ENCODE measurements around the gene CCDC81. TPM values are rescaled to one million over a fixed set of nuclear protein-coding genes. Genes with fewer than 3 reads are reported as not detected.
"Not testable (repeated sequence)": the region's sequence is repeated elsewhere in the genome, so short reads cannot be mapped to it uniquely, and the experiment has no call there.

CCDC81 gene
- polyA plus RNA-seq, 4 donors, result 0.13 to 0.41 (median 0.22) TPM; not detected in 1

DNA sequence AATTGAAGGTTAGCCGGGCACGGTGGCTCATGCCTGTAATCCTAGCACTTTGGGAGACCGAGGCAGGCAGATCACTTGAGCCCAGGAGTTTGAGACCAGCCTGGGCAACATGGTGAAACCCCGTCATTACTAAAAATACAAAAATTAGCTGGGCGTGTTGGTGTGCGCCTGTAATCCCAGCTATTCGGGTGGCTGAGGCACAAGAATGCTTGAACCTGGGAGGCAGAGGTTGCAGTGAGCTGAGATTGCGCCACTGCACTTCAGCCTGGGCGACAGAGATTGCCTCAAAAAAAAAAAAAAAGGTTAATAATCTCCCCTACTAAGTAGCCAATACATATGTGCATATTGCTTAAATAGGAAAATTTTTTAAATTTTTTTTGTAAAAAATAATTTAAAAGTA lies 42.3 kb downstream of the CCDC81 start:
- H3K27me3 ChIP-seq (ENCODE audit: control insufficient read depth in 3 of 3, insufficient read depth in 3 of 3, low read length in 3 of 3); H3K4me1 ChIP-seq (ENCODE audit: control insufficient read depth in 3 of 3, insufficient read depth in 2 of 3, low read depth in 1 of 3, low read length in 2 of 3); FAIRE-seq; H3K36me3 ChIP-seq (ENCODE audit: control insufficient read depth in 3 of 3, insufficient read depth in 2 of 3, low read depth in 1 of 3, low read length in 3 of 3); DNase-seq; H3K27ac ChIP-seq (ENCODE audit: low read depth in 1 of 3, low read length in 2 of 3); H3K9me3 ChIP-seq (ENCODE audit: control insufficient read depth in 2 of 2, insufficient read depth in 1 of 2, low read depth in 1 of 2, low read length in 1 of 2); H3K4me3 ChIP-seq (ENCODE audit: low read depth in 1 of 3, low read length in 3 of 3): not testable (repeated sequence)
- 91 to 94% (median 92%) methylated on average over 9 of the region's 9 CpGs for WGBS, 3 donors

DNA sequence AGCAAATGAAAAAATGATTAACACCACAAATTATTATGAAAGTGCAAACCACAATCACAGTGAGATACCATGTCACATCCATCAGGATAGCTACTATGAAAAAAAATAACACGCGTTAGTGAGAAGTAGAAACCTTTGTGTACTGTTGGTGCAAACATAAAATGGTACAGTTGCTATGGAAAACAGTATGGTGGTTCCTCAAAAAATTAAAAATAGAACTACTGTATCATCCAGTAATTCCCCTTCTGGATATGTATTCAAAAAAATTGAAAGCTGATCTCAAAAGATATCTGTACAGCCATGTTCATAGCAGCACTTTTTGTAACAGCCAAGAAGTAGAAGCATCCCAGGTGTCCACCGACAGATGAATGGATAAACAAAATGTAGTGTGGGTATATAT lies 43.4 kb downstream of the CCDC81 start:
- no peak overlapping the region for H3K4me3 ChIP-seq (ENCODE audit: low read depth in 1 of 3, low read length in 3 of 3)
- FAIRE-seq (no peak), DNase-seq (no peak)
- peaks cover 0 to 5% (median 0%) of the 10 kb centered on the region in 3 donors for H3K4me1 ChIP-seq (ENCODE audit: control insufficient read depth in 3 of 3, insufficient read depth in 2 of 3, low read depth in 1 of 3, low read length in 2 of 3)
- H3K27ac ChIP-seq (ENCODE audit: low read depth in 1 of 3, low read length in 2 of 3), result no peak overlapping the region
- H3K36me3 ChIP-seq (ENCODE audit: control insufficient read depth in 3 of 3, insufficient read depth in 2 of 3, low read depth in 1 of 3, low read length in 3 of 3), result peaks cover 0 to under 1% (median 0%) of the 10 kb centered on the region in 3 donors
- 81 to 94% (median 91%) methylated on average over 3 of the region's 3 CpGs for WGBS, 3 donors
- H3K27me3 ChIP-seq (ENCODE audit: control insufficient read depth in 3 of 3, insufficient read depth in 3 of 3, low read length in 3 of 3), result no peaks in the 10 kb centered on the region
- H3K9me3 ChIP-seq (ENCODE audit: control insufficient read depth in 2 of 2, insufficient read depth in 1 of 2, low read depth in 1 of 2, low read length in 1 of 2), result no peaks in the 10 kb centered on the region

DNA sequence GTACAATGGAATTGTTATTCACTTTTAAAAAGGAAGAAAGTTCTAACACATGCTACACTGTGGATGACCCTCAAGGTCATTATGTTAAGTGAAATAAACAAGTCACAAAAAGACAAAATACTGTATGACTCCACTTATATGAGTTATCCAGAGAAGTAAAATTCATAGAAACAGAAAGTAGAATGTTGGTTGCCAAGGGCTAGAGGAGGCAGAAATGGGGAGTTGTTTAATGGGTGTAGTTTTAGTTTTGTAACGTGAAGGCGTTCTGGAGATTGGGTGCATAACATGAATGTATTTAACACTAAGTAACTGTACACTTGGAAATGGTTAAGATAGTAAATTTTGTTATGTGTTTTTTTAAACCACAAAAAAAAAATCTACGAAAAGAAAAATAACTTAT lies 43.8 kb downstream of the CCDC81 start:
- Histone ChIP-seq H3K9me3 (ENCODE audit: control insufficient read depth in 2 of 2, insufficient read depth in 1 of 2, low read depth in 1 of 2, low read length in 1 of 2) (no peaks in the 10 kb centered on the region), H3K27ac (ENCODE audit: low read depth in 1 of 3, low read length in 2 of 3) (no peak overlapping the region), H3K27me3 (ENCODE audit: control insufficient read depth in 3 of 3, insufficient read depth in 3 of 3, low read length in 3 of 3) (no peaks in the 10 kb centered on the region), H3K36me3 (ENCODE audit: control insufficient read depth in 3 of 3, insufficient read depth in 2 of 3, low read depth in 1 of 3, low read length in 3 of 3) (no peaks in the 10 kb centered on the region), H3K4me1 (ENCODE audit: control insufficient read depth in 3 of 3, insufficient read depth in 2 of 3, low read depth in 1 of 3, low read length in 2 of 3) (peaks cover 0 to 9% (median 0%) of the 10 kb centered on the region in 3 donors), H3K4me3 (ENCODE audit: low read depth in 1 of 3, low read length in 3 of 3) (no peak overlapping the region)
- FAIRE-seq, result no peak
- no peak for DNase-seq
- 84 to 99% (median 91%) methylated on average over 3 of the region's 3 CpGs for WGBS, 3 donors

DNA sequence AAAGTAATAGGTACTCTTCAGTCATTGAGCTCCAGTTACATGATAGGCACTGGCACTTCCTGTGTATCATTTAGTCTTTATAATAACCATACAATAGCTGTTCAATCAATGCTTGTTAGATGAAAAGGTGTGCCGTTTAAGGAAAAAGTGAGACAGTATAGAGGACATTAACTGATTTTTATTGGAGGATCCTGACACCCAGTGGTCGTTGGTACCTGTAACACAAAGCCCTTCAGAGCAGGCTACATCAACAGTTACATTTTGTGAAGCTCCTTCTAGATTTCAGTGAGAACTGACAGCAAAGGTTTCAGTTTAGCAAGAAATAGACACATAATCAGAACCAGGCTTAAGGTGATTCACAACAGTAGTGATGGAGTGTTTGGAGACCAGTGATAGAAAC lies 44.2 kb downstream of the CCDC81 start:
- Histone ChIP-seq H3K4me1 (ENCODE audit: control insufficient read depth in 3 of 3, insufficient read depth in 2 of 3, low read depth in 1 of 3, low read length in 2 of 3) (peaks cover 0 to 9% (median 0%) of the 10 kb centered on the region in 3 donors), H3K36me3 (ENCODE audit: control insufficient read depth in 3 of 3, insufficient read depth in 2 of 3, low read depth in 1 of 3, low read length in 3 of 3) (no peaks in the 10 kb centered on the region), H3K27me3 (ENCODE audit: control insufficient read depth in 3 of 3, insufficient read depth in 3 of 3, low read length in 3 of 3) (no peaks in the 10 kb centered on the region), H3K27ac (ENCODE audit: low read depth in 1 of 3, low read length in 2 of 3) (no peak overlapping the region), H3K9me3 (ENCODE audit: control insufficient read depth in 2 of 2, insufficient read depth in 1 of 2, low read depth in 1 of 2, low read length in 1 of 2) (no peaks in the 10 kb centered on the region), H3K4me3 (ENCODE audit: low read depth in 1 of 3, low read length in 3 of 3) (no peak overlapping the region)
- WGBS, 3 donors, result 22 to 32% (median 29%) methylated on average over 2 of the region's 2 CpGs
- DNase-seq, result no peak
- FAIRE-seq, result no peak

DNA sequence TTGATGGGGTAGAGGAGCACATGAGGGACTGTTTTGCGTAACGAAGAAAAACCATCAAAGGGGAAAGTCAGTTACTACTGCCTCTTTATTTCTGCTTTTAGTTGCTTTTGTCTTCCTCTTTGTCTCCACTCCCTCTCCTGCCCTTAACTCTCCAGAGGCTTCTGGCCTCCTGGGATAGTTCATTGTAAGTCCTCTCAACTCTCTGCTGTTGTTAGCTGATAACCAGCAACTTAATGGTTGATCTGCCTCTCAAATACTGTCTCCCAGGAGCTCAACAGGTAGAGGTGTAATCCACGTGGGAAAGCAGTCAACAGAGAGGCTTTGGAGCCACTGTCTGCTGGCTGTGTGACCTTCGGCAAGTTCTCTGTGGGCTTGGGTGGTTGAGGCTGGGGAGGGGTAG lies 47.3 kb downstream of the CCDC81 start:
- FAIRE-seq, result no peak
- H3K27me3 ChIP-seq (ENCODE audit: control insufficient read depth in 3 of 3, insufficient read depth in 3 of 3, low read length in 3 of 3), result no peaks in the 10 kb centered on the region
- no peaks in the 10 kb centered on the region for H3K36me3 ChIP-seq (ENCODE audit: control insufficient read depth in 3 of 3, insufficient read depth in 2 of 3, low read depth in 1 of 3, low read length in 3 of 3)
- H3K4me3 ChIP-seq (ENCODE audit: low read depth in 1 of 3, low read length in 3 of 3), result no peak overlapping the region
- no peaks in the 10 kb centered on the region for H3K9me3 ChIP-seq (ENCODE audit: control insufficient read depth in 2 of 2, insufficient read depth in 1 of 2, low read depth in 1 of 2, low read length in 1 of 2)
- no peak for DNase-seq
- 83 to 86% (median 84%) methylated on average over 4 of the region's 4 CpGs for WGBS, 3 donors
- H3K27ac ChIP-seq (ENCODE audit: low read depth in 1 of 3, low read length in 2 of 3), result no peak overlapping the region
- peaks cover 0 to 9% (median 0%) of the 10 kb centered on the region in 3 donors for H3K4me1 ChIP-seq (ENCODE audit: control insufficient read depth in 3 of 3, insufficient read depth in 2 of 3, low read depth in 1 of 3, low read length in 2 of 3)

- DNase-seq, result no peak
- no peak for FAIRE-seq
- Histone ChIP-seq H3K27ac (ENCODE audit: low read depth in 1 of 3, low read length in 2 of 3) (no peak overlapping the region), H3K9me3 (ENCODE audit: control insufficient read depth in 2 of 2, insufficient read depth in 1 of 2, low read depth in 1 of 2, low read length in 1 of 2) (peaks cover 0 to 1% of the 10 kb centered on the region in 2 donors), H3K27me3 (ENCODE audit: control insufficient read depth in 3 of 3, insufficient read depth in 3 of 3, low read length in 3 of 3) (no peaks in the 10 kb centered on the region), H3K4me3 (ENCODE audit: low read depth in 1 of 3, low read length in 3 of 3) (no peak overlapping the region), H3K36me3 (ENCODE audit: control insufficient read depth in 3 of 3, insufficient read depth in 2 of 3, low read depth in 1 of 3, low read length in 3 of 3) (no peaks in the 10 kb centered on the region), H3K4me1 (ENCODE audit: control insufficient read depth in 3 of 3, insufficient read depth in 2 of 3, low read depth in 1 of 3, low read length in 2 of 3) (peaks cover 0 to 9% (median 0%) of the 10 kb centered on the region in 3 donors)
- 82% methylated on average over 12 of the region's 12 CpGs for WGBS, 3 donors
Observed at GRCh38 chr11:86422371-86422770, 47.7 kb downstream of the CCDC81 start.

DNA sequence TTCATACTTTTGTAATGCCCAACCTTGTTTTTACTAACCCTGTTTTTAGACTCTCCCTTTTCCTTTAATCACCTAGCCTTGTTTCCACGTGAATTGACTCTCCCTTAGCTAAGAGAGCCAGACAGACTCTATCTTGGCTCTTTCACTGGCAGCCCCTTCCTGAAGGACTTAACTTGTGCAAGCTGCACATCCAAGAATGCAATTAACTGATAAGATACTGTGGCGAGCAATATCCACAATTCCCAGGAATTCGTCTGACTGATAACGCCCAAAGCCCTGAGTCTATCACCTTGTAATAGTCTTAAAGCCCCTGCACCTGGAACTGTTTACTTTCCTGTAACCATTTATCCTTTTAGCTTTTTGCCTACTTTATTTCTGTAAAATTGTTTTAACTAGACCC lies 48.8 kb downstream of the CCDC81 start:
- WGBS, 3 donors, result 16 to 40% (median 25%) methylated on average over 4 of the region's 4 CpGs
- not testable (repeated sequence) for H3K9me3 ChIP-seq (ENCODE audit: control insufficient read depth in 2 of 2, insufficient read depth in 1 of 2, low read depth in 1 of 2, low read length in 1 of 2); FAIRE-seq; H3K27ac ChIP-seq (ENCODE audit: low read depth in 1 of 3, low read length in 2 of 3); H3K4me1 ChIP-seq (ENCODE audit: control insufficient read depth in 3 of 3, insufficient read depth in 2 of 3, low read depth in 1 of 3, low read length in 2 of 3); H3K4me3 ChIP-seq (ENCODE audit: low read depth in 1 of 3, low read length in 3 of 3); H3K36me3 ChIP-seq (ENCODE audit: control insufficient read depth in 3 of 3, insufficient read depth in 2 of 3, low read depth in 1 of 3, low read length in 3 of 3); H3K27me3 ChIP-seq (ENCODE audit: control insufficient read depth in 3 of 3, insufficient read depth in 3 of 3, low read length in 3 of 3); DNase-seq

DNA sequence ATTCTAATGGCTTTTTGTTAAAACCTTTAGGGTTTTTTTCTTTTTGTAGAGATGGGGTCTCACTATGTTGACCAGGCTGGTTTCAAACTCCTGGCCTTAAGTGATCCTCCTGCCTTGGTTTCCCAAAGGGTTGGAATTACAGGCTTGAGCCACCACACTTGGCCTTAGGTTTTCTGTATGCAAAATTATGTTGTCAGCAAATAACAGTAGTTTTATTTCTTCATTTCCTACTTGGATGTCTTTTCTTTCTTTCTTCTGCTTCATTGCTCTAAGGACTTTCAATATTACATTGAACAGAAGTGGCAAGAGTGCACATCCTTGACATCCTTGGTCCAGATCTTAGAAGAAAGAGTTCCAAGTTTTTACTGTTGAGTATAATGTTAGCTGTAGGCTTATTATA lies 52.8 kb downstream of the CCDC81 start:
- Histone ChIP-seq H3K4me3 (ENCODE audit: low read depth in 1 of 3, low read length in 3 of 3) (no peak overlapping the region), H3K4me1 (ENCODE audit: control insufficient read depth in 3 of 3, insufficient read depth in 2 of 3, low read depth in 1 of 3, low read length in 2 of 3) (peaks cover 0 to 9% (median 0%) of the 10 kb centered on the region in 3 donors), H3K27ac (ENCODE audit: low read depth in 1 of 3, low read length in 2 of 3) (no peak overlapping the region), H3K36me3 (ENCODE audit: control insufficient read depth in 3 of 3, insufficient read depth in 2 of 3, low read depth in 1 of 3, low read length in 3 of 3) (no peaks in the 10 kb centered on the region), H3K27me3 (ENCODE audit: control insufficient read depth in 3 of 3, insufficient read depth in 3 of 3, low read length in 3 of 3) (no peaks in the 10 kb centered on the region), H3K9me3 (ENCODE audit: control insufficient read depth in 2 of 2, insufficient read depth in 1 of 2, low read depth in 1 of 2, low read length in 1 of 2) (peaks cover 0 to 12% of the 10 kb centered on the region in 2 donors)
- no peak for DNase-seq
- FAIRE-seq, result no peak

DNA sequence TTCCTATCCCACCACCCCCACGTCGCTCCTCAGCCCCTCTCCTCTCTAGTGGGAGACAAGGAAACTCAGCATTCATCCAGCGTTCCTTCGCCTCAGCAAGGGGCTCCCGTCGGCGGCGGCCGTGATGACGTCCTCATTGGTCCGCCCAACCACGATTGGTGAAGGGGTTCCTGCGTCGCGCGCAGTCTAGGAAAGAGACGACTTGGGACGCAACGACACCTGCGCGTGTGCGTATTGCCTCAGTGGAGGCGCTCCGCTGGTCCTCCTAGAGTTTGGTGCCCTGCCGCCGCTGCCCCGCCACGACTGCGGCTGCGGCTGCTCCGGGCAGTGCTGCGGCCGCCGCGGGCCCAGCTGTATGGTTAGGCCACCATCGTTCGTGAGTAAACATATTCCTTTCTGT lies 56.6 kb downstream of the CCDC81 start:
- FAIRE-seq (no peak), DNase-seq (no peak)
- 89 to 94% (median 92%) methylated on average over 37 of the region's 37 CpGs for WGBS, 3 donors

More for the DNA sequence above, 56.6 kb downstream of the CCDC81 start:
- peaks cover 0 to 2% (median 0%) of the 10 kb centered on the region in 3 donors for H3K36me3 ChIP-seq (ENCODE audit: control insufficient read depth in 3 of 3, insufficient read depth in 2 of 3, low read depth in 1 of 3, low read length in 3 of 3)
- H3K4me1 ChIP-seq (ENCODE audit: control insufficient read depth in 3 of 3, insufficient read depth in 2 of 3, low read depth in 1 of 3, low read length in 2 of 3), result no peaks in the 10 kb centered on the region
- peaks cover 0 to 12% of the 10 kb centered on the region in 2 donors for H3K9me3 ChIP-seq (ENCODE audit: control insufficient read depth in 2 of 2, insufficient read depth in 1 of 2, low read depth in 1 of 2, low read length in 1 of 2)
- H3K4me3 ChIP-seq (ENCODE audit: low read depth in 1 of 3, low read length in 3 of 3), result no peak overlapping the region
- H3K27me3 ChIP-seq (ENCODE audit: control insufficient read depth in 3 of 3, insufficient read depth in 3 of 3, low read length in 3 of 3), result no peaks in the 10 kb centered on the region
- H3K27ac ChIP-seq (ENCODE audit: low read depth in 1 of 3, low read length in 2 of 3), result no peak overlapping the region

Data from small intestine (tissue), 7 donors.